ENCODE results near the gene RPL14.

DNA sequence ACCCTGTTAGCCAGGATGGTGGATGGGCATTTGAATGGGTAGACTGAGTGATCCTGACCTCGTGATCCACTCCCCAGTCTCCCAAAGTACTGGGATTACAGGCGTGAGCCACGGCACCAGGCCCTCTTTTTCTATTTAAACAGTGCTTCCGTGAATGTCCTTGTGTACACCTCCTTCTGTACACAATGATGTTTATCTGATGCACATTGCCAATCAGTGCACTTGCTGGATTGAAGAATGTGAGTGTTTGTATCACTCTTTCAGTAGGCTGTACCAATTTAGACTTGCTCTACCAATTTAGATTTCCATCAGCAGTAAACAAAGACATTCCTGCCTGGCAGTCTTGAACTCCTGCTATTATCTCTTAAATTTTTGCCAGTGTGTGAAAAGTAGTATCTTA, 10.9 kb downstream of the RPL14 start:
- TF ChIP-seq, protein P1, sequence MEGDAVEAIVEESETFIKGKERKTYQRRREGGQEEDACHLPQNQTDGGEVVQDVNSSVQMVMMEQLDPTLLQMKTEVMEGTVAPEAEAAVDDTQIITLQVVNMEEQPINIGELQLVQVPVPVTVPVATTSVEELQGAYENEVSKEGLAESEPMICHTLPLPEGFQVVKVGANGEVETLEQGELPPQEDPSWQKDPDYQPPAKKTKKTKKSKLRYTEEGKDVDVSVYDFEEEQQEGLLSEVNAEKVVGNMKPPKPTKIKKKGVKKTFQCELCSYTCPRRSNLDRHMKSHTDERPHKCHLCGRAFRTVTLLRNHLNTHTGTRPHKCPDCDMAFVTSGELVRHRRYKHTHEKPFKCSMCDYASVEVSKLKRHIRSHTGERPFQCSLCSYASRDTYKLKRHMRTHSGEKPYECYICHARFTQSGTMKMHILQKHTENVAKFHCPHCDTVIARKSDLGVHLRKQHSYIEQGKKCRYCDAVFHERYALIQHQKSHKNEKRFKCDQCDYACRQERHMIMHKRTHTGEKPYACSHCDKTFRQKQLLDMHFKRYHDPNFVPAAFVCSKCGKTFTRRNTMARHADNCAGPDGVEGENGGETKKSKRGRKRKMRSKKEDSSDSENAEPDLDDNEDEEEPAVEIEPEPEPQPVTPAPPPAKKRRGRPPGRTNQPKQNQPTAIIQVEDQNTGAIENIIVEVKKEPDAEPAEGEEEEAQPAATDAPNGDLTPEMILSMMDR (conservative IDR thresholded peaks at IDR 0.05; ENCODE audit: low read length), result no peak
- no peak for TF ChIP-seq EZH2phosphoT487 (IDR thresholded peaks at IDR 0.05; ENCODE audit: borderline replicate concordance, low read depth, low read length)

All from OCI-LY7 (cell line).